OCI-LY7 (cell line): ENCODE data around the gene NDEL1. TPM values are rescaled to one million over a fixed set of nuclear protein-coding genes. Genes with fewer than 3 reads are reported as not detected.

Experiments
- BruUV-seq: library from RNA; stranded (reverse); fragments of 400-500 nt; replicated peaks from 2 replicates; lab custom pipeline; 2021; lab: Mats Ljungman, UMichigan
- CTCF ChIA-PET: fragments of 300-600 bp; sonication (Branson Sonifier 250); formaldehyde crosslinking; loops from one replicate; lab custom pipeline; 2022; ENCODE audit warnings: antibody characterized with exemption; ENCODE audit not compliant: unreplicated experiment; lab: Charles Lee
- POLR2A ChIA-PET: fragments of 300-600 bp; sonication (Branson Sonifier 250); formaldehyde crosslinking; loops from one replicate; lab custom pipeline; 2022; ENCODE audit warnings: antibody characterized with exemption; lab: Charles Lee
- DNase-seq: peaks from one replicate; pipeline ENCODE4 v3.0.0-alpha.2; 2015; ENCODE audit warnings: low spot score
- H2AFZ ChIP-seq: fragments of 200-600 bp; sonication (generic), shearing (Covaris generic); 2 replicates; pipeline ENCODE4 v1.6.1; 2014; ENCODE audit warnings: mild to moderate bottlenecking, antibody characterized with exemption, low read length, moderate library complexity
- H3K27ac ChIP-seq: fragments of 200-600 bp; sonication (generic); 2 replicates; pipeline ENCODE4 v1.5.1; 2014; ENCODE audit warnings: mixed run types, low read depth, mild to moderate bottlenecking, moderate library complexity, low read length, inconsistent platforms; ENCODE audit not compliant: poor library complexity, severe bottlenecking
- H3K36me3 ChIP-seq: fragments of 200-600 bp; sonication (generic); 2 replicates; pipeline ENCODE4 v1.6.1; 2014; ENCODE audit warnings: mild to moderate bottlenecking, antibody characterized with exemption, low read length, moderate library complexity, mixed read lengths; ENCODE audit not compliant: insufficient read depth
- H3K4me1 ChIP-seq: fragments of 200-600 bp; sonication (generic); 2 replicates; pipeline ENCODE4 v1.5.1; 2014; ENCODE audit warnings: mild to moderate bottlenecking, low read length; ENCODE audit not compliant: insufficient read depth, poor library complexity, severe bottlenecking
- H3K4me2 ChIP-seq: fragments of 200-600 bp; sonication (generic); 2 replicates; pipeline ENCODE4 v1.6.1; 2014; ENCODE audit warnings: mild to moderate bottlenecking, low read length
- H3K4me3 ChIP-seq: fragments of 200-600 bp; sonication (generic); 2 replicates; pipeline ENCODE4 v1.5.1; 2014; ENCODE audit warnings: mild to moderate bottlenecking, low read depth, low read length; ENCODE audit not compliant: poor library complexity, severe bottlenecking
- H3K79me2 ChIP-seq: fragments of 200-600 bp; sonication (generic); 2 replicates; pipeline ENCODE4 v1.6.1; 2016; ENCODE audit warnings: low read depth, mild to moderate bottlenecking, low read length, moderate library complexity, mixed read lengths; ENCODE audit not compliant: insufficient read depth
- H3K9me2 ChIP-seq: fragments of 200-600 bp; sonication (generic); 2 replicates; pipeline ENCODE4 v1.6.1; 2016; ENCODE audit warnings: mild to moderate bottlenecking, low read length, mixed read lengths; ENCODE audit not compliant: insufficient read depth
- H3K9me3 ChIP-seq: fragments of 200-600 bp; sonication (generic); 2 replicates; pipeline ENCODE4 v1.6.1; 2014; ENCODE audit warnings: mild to moderate bottlenecking, mixed run types, low read length, mixed read lengths
- H4K20me1 ChIP-seq: fragments of 200-600 bp; sonication (generic); 2 replicates; pipeline ENCODE4 v1.6.1; 2014; ENCODE audit warnings: mild to moderate bottlenecking, antibody characterized with exemption, low read length, moderate library complexity, mixed read lengths; ENCODE audit not compliant: insufficient read depth
- EZH2phosphoT487 ChIP-seq: fragments of 200-600 bp; sonication (generic); IDR thresholded peaks from 2 replicates; pipeline ENCODE4 v1.6.1; 2018; ENCODE audit warnings: low read depth, borderline replicate concordance, mild to moderate bottlenecking, mixed run types, antibody characterized with exemption, low read length, moderate library complexity, mixed read lengths
- intact Hi-C: fragments of 100-400 bp; cut with micrococcal nuclease; formaldehyde crosslinking; loops from one replicate; pipeline ENCODE4 v1.10.0; 2022; ENCODE audit not compliant: unreplicated experiment
- total RNA-seq, 2 experiments: library from RNA; depleted of rRNA in 1 of 2; stranded (reverse); fragments of >200 nt in 1 of 2; shearing (Covaris generic) in 1 of 2; gene quantifications; 2 replicates each; pipeline ENCODE4 v1.2.3, GENCODE V29; 2014 to 2022
- TF ChIP-seq, protein P1 (sequence below): fragments of 200-600 bp; sonication (generic); conservative IDR thresholded peaks from 2 replicates; pipeline ENCODE4 v1.5.1; 2014; ENCODE audit warnings: mild to moderate bottlenecking, antibody characterized with exemption, low read length, moderate library complexity, mixed read lengths

NDEL1 gene
- total RNA-seq, 2 experiments from 2014 or later: 37.9 to 65.7 TPM

DNA sequence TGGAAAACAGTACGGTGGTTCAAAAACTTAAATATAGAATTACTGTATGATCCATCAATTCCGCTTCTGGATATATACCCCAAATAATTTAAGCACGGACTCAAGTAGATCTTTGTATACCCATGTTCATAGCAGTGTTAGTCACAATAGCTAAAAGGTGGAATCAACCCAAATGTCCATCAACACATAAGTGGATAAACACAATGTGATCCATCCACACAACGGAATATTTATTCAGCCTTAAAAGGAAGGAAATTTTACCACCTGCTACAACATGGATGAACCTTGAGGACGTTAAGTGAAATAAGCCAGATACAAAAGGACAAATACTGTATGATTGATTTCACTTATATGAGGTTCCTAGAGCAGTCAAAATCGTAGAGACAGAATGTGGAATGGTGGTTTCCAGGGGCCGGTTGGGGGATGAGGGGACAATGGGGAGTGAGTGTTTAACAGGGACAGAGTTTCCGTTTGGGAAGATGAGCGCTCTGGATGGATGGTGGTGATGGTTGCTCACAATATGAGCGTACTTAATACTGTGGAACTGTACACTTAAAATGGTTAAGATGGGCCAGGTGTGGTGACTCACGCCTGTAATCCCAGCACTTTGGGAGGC is 32.7 kb upstream of the NDEL1 start:
- DNase-seq: no peak
- H3K79me2 ChIP-seq: no peaks in the 10 kb centered on the region
- H3K27ac ChIP-seq: no peak overlapping the region
- ChIA-PET CTCF (no interaction called here), POLR2A (interaction anchor here (0.6 kb wide), 1 partner anchor 12 kb away, joined by 4 read pairs; no protein-coding TSS in a partner anchor)
- H3K36me3 ChIP-seq: no peaks in the 10 kb centered on the region
- no peak overlapping the region for H2AFZ ChIP-seq
- H3K4me1 ChIP-seq: no peaks in the 10 kb centered on the region
- no peaks in the 10 kb centered on the region for H4K20me1 ChIP-seq
- no peak for TF ChIP-seq EZH2phosphoT487
- TF ChIP-seq, protein P1, sequence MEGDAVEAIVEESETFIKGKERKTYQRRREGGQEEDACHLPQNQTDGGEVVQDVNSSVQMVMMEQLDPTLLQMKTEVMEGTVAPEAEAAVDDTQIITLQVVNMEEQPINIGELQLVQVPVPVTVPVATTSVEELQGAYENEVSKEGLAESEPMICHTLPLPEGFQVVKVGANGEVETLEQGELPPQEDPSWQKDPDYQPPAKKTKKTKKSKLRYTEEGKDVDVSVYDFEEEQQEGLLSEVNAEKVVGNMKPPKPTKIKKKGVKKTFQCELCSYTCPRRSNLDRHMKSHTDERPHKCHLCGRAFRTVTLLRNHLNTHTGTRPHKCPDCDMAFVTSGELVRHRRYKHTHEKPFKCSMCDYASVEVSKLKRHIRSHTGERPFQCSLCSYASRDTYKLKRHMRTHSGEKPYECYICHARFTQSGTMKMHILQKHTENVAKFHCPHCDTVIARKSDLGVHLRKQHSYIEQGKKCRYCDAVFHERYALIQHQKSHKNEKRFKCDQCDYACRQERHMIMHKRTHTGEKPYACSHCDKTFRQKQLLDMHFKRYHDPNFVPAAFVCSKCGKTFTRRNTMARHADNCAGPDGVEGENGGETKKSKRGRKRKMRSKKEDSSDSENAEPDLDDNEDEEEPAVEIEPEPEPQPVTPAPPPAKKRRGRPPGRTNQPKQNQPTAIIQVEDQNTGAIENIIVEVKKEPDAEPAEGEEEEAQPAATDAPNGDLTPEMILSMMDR: no peak
- no peaks in the 10 kb centered on the region for H3K9me2 ChIP-seq
- intact Hi-C loops: no loop called here
- H3K4me3 ChIP-seq: no peak overlapping the region
- BruUV-seq: no TSS peak
- no peak overlapping the region for H3K4me2 ChIP-seq
- H3K9me3 ChIP-seq: no peaks in the 10 kb centered on the region

DNA sequence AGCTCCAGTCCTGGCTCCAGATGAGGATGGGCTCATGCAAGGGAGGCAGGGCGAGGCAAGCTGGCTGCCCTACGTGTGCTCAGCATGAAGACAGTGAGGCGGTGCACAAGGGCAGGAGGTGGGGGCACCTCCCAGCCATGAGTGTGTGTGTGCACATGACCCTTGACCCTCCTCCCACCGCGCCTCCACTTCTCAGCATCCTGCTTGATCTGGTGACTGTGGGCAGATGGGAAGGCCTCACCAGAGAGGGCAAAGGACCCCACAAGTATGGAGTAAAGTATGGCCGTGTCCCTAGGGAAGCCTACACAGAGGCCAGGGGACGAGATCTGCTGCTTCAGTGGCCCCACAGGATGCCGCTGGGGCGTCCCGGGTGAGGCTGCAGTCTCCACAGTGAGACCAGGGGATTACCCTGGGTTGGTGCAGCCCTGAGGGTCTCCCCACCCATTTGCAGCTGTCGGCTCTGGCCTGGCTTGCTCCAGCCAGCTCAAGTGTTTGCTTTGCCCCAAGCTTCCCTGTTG is 30.1 kb upstream of the NDEL1 start:
- Histone ChIP-seq H3K9me2 (no peaks in the 10 kb centered on the region), H3K4me2 (no peak overlapping the region), H3K4me3 (no peak overlapping the region), H3K36me3 (no peaks in the 10 kb centered on the region), H3K27ac (no peak overlapping the region), H3K4me1 (no peaks in the 10 kb centered on the region), H3K79me2 (no peaks in the 10 kb centered on the region), H3K9me3 (no peaks in the 10 kb centered on the region), H4K20me1 (no peaks in the 10 kb centered on the region), H2AFZ (no peak overlapping the region)
- TF ChIP-seq, protein P1: no peak
- TF ChIP-seq EZH2phosphoT487: no peak
- POLR2A ChIA-PET: no interaction called here
- no peak for DNase-seq
- intact Hi-C loops: no loop called here
- CTCF ChIA-PET: no interaction called here
- BruUV-seq: no TSS peak

DNA sequence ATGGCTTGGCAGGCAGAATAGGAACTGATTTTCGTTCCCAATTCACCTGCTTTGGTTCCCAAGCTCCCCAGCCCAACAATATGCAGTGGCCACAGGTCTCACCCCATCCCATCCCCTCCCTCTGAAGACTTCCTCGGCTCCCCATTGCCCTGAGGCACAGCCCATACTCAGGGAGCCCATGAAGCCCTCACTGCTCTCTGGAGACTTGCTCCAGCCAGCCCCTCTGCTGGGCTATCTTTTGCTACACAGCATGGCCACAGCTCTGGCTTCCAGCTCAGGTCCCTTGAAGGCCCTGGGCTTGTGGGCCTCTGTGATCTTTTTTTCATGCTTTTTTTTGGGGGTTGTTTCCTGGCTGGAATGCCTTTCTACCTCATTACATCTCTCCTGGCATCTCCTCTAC is 29.5 kb upstream of the NDEL1 start:
- H3K4me2 ChIP-seq: no peak overlapping the region
- no peaks in the 10 kb centered on the region for H4K20me1 ChIP-seq
- no peaks in the 10 kb centered on the region for H3K36me3 ChIP-seq
- no peaks in the 10 kb centered on the region for H3K4me1 ChIP-seq
- intact Hi-C loops: no loop called here
- H3K9me2 ChIP-seq: no peaks in the 10 kb centered on the region
- no peak for DNase-seq
- ChIA-PET POLR2A (no interaction called here), CTCF (no interaction called here)
- H3K9me3 ChIP-seq: no peaks in the 10 kb centered on the region
- H3K27ac ChIP-seq: no peak overlapping the region
- H2AFZ ChIP-seq: no peak overlapping the region
- no peak overlapping the region for H3K4me3 ChIP-seq
- TF ChIP-seq, protein P1: no peak
- TF ChIP-seq EZH2phosphoT487: no peak
- no peaks in the 10 kb centered on the region for H3K79me2 ChIP-seq
- no TSS peak for BruUV-seq
